Spleen (tissue), 7 donors: Measurements from ENCODE around the gene SETD4.

ENCODE experiments used
- POLR2A ChIP-seq, 3 donors: fragments of 450-650 bp; IDR thresholded peaks; one replicate each; pipeline ENCODE4 v1.5.1; 2017; ENCODE audit warnings: antibody characterized with exemption in 3 of 3, mild to moderate bottlenecking in 1 of 3
- POLR2AphosphoS5 ChIP-seq, 3 donors: sonication (generic); formaldehyde crosslinking; IDR thresholded peaks; one replicate each; pipeline ENCODE4 v1.5.1; 2017; ENCODE audit warnings: antibody characterized with exemption in 3 of 3
- TF ChIP-seq, protein P1 (sequence below), 11 experiments: fragments of 200-600 bp in 7 of 11; fragments of 450-650 bp in 4 of 11; sonication (generic) in 4 of 11; IDR thresholded peaks in 8 of 11; conservative IDR thresholded peaks in 3 of 11; 1 replicate in 7 of 11; 2 replicates in 4 of 11; pipeline versions ENCODE4 v1.4.0 to v1.8.0; 2016 to 2021; ENCODE audit warnings: antibody characterized with exemption in 11 of 11, inconsistent platforms in 4 of 11, mild to moderate bottlenecking in 1 of 11
- donor health status: DM: no; HTN: no; CAD: no; lungs with moderate emphysema.
- donor health status: DM: no; HTN: no; CAD: no.
- donor health status: DM: no; HTN: no; CAD: no.

DNA sequence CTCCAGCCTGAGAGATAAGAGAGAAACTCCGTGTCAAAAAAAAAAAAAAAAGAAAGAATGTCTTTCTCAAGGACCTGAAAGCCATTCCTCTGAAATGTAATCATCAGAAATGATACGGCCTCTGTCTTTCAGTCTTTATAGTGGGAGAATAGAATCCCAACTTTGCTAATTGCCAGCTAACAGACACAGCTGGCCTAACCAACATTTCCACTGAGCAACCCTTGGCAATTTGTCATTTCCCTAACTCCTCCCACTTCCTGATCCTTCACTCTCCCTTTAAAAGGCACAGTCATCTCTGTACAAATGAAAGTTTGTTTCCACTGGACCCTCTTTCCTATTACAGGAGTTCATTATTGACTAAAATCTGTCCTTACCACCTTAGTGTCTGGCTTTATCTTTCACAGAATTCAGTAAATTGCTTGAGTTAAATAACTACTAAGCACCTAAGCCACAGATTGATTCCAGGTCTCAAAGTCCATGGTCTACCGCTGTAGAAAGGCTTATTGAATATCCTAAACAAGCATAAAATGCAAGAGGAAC, 5.2 kb upstream of the SETD4 start:
- TF ChIP-seq POLR2A (IDR thresholded peaks at IDR 0.05) (no peak), POLR2AphosphoS5 (IDR thresholded peaks at IDR 0.05) (no peak)
- TF ChIP-seq, protein P1, sequence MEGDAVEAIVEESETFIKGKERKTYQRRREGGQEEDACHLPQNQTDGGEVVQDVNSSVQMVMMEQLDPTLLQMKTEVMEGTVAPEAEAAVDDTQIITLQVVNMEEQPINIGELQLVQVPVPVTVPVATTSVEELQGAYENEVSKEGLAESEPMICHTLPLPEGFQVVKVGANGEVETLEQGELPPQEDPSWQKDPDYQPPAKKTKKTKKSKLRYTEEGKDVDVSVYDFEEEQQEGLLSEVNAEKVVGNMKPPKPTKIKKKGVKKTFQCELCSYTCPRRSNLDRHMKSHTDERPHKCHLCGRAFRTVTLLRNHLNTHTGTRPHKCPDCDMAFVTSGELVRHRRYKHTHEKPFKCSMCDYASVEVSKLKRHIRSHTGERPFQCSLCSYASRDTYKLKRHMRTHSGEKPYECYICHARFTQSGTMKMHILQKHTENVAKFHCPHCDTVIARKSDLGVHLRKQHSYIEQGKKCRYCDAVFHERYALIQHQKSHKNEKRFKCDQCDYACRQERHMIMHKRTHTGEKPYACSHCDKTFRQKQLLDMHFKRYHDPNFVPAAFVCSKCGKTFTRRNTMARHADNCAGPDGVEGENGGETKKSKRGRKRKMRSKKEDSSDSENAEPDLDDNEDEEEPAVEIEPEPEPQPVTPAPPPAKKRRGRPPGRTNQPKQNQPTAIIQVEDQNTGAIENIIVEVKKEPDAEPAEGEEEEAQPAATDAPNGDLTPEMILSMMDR (IDR thresholded peaks at IDR 0.05 in 8 of 11, conservative IDR thresholded peaks at IDR 0.05 in 3 of 11), result no peak
